NCI-H524 treated with DMSO at 0.1 percent for 48 hours (cell line): ENCODE measurements around the gene ADAMTS15.

Experiments
- DNase-seq: peaks from one replicate; lab custom pipeline; 2025; lab: John Stamatoyannopoulos, UW

The ADAMTS15 gene

DNA sequence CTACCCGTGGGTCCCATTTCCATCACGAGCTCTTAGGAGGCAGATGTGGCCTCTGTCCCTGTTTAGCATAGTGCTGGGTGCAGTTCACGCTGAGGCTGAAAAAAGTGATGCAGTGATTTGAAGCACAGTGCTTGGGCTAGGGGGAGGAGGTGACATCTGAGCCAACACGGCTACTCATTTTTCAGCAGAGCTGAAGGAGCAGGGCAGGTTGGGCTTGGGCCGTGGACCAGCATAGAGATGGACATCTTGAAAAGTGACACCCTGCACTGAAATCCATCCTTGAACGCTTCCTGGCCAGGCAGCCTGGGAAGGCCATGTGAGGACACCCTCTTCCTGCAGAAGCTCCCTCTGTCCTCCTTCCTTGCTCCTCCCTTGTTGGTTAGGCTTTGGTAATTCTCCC lies 66.4 kb downstream of the ADAMTS15 start:
- DNase-seq = no peak

DNA sequence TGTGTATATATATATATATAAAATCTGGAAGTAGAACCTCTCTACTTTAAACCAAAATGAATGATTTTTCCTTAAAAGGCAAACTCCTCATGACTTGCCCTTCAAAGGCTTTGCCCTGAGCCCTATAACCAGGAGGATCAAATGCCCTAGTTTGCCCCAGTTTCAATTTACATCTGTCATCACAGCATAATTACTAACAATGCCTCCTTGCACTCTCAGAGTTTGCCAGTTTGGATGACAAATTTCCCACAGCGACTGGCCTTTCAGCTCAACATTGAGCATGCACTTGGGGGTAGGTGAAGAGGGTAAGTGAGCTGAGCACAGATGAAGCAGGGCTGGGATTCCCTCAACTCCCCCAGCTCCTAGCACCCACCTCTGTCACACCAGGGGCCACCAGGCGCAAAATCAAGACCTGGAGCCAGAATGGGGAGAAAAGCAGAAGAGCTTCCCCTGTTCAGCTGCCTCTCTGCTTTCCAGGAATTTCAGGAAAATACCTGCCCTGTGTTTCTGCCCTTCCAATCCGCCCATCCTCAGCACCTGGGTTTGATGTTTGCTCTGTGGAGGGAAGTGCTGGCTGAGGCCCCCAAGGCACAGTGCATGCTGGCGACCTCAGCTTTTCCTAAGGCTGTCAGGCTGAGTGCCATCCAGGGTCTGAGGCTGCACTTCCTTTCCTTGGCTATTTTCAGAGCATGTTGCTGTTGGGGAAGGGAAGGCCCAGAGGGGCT lies 67.5 kb downstream of the ADAMTS15 start:
- no peak for DNase-seq

- DNase-seq = no peak
These were observed 68.4 kb downstream of the ADAMTS15 start for GRCh38 chr11:130516554-130517505.

DNA sequence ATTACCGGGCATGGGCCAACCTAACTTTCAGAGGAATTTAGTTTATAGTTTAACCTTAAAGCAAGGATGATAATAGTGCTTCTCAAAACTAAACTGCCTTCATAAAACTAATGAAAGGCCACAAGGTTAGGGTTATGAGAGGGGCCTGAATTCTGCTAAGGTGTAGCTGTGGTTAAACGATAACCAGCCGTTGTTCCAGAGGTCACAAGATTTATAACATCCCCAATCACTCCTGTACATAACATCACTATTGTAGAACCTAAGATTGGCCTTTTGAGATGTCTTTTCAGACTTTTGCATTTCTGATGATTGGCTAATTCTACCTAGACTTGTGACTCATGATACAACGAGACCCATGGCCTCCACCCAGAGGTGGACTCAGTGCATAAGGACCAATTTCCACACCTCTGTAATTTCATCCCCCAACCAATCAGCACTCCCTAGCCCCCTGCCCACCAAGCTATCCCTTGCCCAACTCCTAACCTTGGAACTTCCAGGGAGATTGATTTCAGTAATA lies 69.8 kb downstream of the ADAMTS15 start:
- DNase-seq = no peak

- no peak for DNase-seq
These were observed 70.9 kb downstream of the ADAMTS15 start for GRCh38 chr11:130519128-130519932.

DNA sequence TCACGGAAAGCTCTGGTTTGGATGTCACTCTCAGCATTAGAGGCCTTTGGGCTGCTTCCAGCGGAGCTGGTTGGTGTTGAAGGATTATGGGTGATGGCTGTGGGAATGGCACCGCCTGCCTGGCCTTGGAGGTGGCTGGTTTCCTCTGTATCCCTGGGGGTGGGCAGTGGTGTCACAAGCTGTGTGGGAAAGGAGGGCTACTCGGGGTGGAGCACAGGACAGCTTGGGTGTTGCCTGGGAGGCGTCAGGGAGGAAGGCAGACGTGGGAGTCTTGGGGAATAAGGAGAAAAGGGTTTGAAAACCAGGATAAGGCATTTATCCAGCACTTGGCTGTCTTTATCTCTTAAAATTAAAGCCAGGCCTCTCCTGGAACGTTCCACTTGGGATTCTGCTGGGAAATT lies 71.8 kb downstream of the ADAMTS15 start:
- DNase-seq = no peak

DNA sequence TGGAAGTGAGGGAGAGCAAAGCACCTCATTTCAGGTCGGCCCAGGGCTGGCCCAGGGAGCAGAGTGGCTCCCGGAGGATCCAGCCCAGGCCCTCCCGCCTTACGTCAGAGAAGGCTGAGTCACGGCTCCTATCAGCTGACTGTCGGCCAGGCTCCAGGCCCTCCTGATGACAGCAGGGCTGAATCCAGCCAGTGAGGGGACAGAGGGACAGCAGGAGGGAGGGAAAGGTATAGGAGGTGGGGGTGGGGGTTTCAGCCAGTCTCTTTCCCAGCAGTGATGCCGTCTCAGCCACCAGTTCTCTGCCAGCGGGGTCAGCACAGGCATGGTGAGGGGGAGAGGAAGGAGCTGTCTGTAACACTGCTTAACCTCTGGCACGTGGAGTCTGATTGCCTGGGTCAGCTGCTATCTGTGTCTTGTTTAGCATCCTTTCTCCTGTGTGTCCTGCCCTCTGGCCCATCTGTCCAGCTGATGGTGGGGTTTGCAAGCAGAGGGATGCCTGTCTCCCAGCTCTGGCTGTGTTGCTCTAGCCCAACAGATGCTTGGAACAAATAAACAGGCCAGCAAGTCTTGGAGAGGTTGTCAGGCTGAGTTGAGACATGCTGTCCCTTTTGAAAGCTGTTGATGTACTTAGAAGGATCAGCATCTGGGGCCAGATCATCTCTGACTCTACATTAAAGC lies 74.0 kb downstream of the ADAMTS15 start:
- DNase-seq = peak; percentile 36

- DNase-seq = no peak
These were observed 74.7 kb downstream of the ADAMTS15 start for GRCh38 chr11:130523166-130523565.

DNA sequence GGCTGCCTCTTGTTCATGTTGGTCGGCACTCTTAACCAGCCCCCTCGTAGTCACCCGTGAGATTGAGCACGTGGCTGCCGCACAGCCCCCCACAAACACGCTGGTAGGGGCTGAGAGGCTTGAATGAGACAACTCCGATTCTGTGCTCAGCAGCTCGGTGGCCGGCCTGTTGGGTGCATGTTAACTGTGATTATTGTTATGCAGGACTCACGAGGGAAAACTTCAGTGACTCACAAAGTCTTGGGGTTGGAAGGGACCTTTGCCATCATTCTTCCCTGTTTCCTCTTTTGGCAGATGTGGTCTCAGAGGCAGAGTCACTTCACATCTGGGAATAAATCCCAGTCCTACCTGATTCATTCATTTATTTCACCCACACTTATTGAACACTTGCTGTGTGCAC lies 75.2 kb downstream of the ADAMTS15 start:
- DNase-seq = no peak

DNA sequence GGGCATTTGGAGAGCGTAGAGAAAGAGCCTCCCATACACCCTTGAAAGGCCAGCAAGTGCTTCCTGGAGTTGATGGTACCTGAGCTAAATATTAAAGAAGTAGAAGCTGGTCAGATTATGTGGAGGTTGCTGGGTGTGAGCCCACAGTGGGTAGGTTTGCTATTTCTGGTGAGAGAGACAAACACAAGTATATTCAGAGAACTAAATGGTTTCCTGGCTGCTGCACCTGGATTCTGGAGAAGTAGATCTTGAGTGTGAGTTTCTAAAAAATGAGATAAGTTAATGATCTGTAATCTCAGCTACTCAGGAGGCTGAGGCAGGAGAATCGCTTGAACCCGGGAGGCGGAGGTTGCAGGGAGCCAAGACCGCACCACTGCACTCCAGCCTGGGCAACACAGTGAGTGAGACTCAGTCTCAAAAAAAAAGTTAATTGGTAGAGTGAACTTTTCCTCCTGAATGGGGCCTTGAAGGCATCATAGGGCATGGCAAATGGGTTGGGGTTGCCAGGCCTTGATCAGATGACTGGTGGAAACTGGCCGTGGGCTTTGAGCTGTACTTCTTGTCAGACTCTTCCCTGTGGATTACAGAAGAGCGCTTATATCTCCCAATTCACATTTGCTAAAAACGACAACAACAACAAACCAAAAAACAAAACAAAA lies 75.8 kb downstream of the ADAMTS15 start:
- DNase-seq = no peak

DNA sequence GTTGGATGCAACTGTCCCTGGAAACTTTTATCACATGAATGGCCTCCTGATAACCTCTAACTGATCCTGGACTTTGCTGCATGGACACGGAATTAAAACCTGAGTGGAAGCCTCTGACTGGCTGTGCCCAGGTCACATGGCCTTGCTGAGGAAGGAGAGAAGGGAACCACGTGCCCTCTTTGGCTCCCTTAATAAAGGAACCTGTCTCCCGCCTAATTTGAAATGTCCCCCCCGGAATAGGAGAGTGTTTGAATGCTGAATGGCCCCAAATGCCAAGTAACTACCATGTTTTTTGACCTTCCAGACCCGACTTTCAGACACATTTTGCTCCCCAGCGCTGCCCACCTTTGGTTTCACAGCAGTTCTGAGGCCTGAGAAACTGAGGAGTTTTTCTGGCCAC lies 76.9 kb downstream of the ADAMTS15 start:
- DNase-seq = no peak
